Esophagus squamous epithelium (tissue), 4 donors: ENCODE data around the gene PARD6B.

Experiments used
- CTCF ChIP-seq, 6 experiments: fragments of 450-650 bp in 4 of 6; fragments of 200-600 bp in 2 of 6; sonication (generic) in 2 of 6; IDR thresholded peaks; one replicate each; pipeline ENCODE4 v1.5.1; 2016 to 2019; ENCODE audit warnings: antibody characterized with exemption in 6 of 6, mild to moderate bottlenecking in 4 of 6, moderate library complexity in 4 of 6
- POLR2A ChIP-seq, 4 donors: fragments of 450-650 bp; IDR thresholded peaks; one replicate each; pipeline ENCODE4 v1.6.1; 2017; ENCODE audit warnings: antibody characterized with exemption in 4 of 4, mild to moderate bottlenecking in 4 of 4, moderate library complexity in 3 of 4

GRCh38 chr20:50777373-50777772 is 46.0 kb downstream of the PARD6B start:
- TF ChIP-seq POLR2A (IDR thresholded peaks at IDR 0.05) (no peak), CTCF (IDR thresholded peaks at IDR 0.05) (no peak)
